HFF-Myc (cell line): ENCODE data around the gene BICRAL.
"Not testable (repeated sequence)": the region's sequence is repeated elsewhere in the genome, so short reads cannot be mapped to it uniquely, and the experiment has no call there.

Experiments used
- DNase-seq: peaks from one replicate; pipeline ENCODE4 v3.0.0-alpha.2; 2011; ENCODE audit warnings: low read depth; ENCODE audit errors: extremely low read depth
- H3K4me3 ChIP-seq: replicated peaks from 2 replicates; pipeline ENCODE4 v1.5.1; 2011; ENCODE audit warnings: low read depth, mild to moderate bottlenecking, control low read depth, low read length
- CTCF ChIP-seq: IDR thresholded peaks from 2 replicates; pipeline ENCODE4 v1.5.1; 2012; ENCODE audit warnings: mild to moderate bottlenecking, low read depth, low read length, control low read depth; ENCODE audit errors: missing control alignments

Gene BICRAL

DNA sequence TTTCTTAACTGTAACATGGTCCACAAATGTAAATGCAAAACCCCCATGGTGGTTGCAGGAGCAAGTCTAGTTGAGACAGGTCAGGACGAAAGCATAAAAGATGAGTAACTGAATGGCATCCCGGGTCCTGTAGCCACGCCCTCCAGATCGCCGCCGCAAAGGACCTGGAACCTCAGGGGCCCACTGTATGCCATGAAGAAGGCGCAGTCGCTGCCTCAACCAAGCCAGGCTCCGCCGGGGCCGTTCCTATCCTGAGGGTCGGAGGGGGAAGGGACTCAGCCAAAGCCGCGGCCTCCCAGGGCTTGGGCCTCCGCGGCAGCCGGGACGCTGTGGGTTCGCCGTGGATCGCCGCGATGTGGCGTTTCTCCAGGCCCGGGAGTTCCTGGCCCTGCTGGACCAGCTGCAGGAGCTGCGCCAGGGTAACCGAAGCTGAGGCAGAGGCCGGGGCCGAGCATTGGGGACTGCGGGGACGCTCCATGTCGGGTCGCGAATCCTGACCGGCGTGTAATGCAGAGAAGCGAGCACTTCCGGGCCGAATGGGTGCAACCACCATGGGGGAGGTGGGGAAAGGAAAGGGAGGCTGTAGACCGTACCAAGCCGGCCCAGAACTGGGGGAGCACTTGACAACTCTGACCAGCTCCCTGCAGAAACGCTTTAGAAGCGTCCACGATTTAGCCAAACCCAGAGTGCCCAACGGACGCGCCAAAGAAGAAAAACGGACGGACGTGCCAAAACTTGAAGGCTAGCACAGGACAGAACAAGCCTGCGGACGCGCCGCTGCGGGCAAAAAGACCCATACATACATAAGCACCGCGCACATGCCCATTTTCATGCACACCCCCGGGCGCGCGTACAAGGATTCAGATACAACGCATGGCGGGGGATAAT is 108.7 kb downstream of the BICRAL start:
- peak overlapping the region; percentile 59 for H3K4me3 ChIP-seq
- TF ChIP-seq CTCF = no peak
- DNase-seq = peak; percentile 95

- no peak for TF ChIP-seq CTCF
- no peak for DNase-seq
Observed at GRCh38 chr6:42891199-42891722, 109.4 kb downstream of the BICRAL start.

DNA sequence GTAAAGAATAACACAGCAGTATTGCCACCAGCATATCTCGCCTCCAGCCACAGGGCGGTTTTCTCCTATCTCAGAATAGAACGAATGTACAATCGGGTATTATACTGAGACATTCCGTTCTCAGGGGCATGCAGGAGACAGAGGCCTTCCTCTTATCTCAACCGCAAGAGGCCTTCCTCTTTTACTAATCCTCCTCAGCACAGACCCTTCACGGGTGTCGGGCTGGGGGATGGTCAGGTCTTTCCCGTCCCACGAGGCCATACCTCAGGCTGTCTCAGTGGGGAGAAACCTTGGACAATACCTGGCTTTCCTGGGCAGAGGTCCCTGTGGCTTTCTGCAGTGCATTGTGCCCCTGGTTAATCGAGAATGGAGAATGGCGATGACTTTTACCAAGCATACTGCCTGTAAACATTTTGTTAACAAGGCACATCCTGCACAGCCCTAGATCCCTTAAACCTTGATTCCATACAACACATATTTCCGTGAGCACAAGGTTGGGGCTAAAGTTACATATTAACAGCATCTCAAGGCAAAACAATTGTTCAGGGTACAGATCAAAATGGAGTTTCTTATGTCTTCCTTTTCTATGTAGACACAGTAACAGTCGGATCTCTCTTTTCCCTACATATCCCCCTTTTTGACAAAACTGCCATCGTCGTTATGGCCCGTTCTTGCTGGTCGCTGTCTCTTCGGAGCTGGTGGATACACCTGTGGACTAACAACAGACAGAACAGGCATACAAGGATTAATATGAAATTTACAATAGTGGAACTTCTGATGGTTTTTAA is 112.4 kb downstream of the BICRAL start:
- DNase-seq, H3K4me3 ChIP-seq: not testable (repeated sequence)

More at GRCh38 chr6:42891199-42891722, 109.4 kb downstream of the BICRAL start:
- H3K4me3 ChIP-seq = peak overlapping the region; percentile 59

DNA sequence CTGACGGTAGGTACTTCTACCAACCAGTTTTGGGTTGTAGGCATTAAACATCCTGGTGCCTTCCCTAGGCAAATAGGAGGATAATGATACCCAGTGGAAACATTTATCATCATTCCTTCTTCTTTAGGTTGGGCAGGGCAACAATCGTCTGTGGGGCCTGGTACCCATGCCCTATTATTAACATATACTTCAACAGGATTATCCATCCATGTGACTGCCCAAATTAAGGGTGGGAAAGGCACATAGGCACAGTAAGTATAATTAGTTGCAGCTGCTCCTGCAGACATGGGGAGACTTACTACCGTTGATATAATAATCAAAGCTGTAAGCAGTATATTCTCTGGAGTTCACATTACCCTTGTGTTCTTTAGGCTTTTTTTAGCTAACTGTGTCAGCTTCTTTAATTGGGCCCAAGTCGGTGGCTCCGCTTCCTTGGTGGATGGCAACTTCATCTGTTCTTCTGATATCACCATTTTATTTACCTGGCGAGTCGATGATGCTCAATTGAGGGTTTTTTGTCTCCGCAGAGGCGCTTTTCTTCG is 114.4 kb downstream of the BICRAL start:
- no peak overlapping the region for H3K4me3 ChIP-seq
- no peak for DNase-seq
- no peak for TF ChIP-seq CTCF

- H3K4me3 ChIP-seq = no peak overlapping the region
- DNase-seq = no peak
- TF ChIP-seq CTCF = peak; percentile 53
Observed at GRCh38 chr6:42898891-42899361, 117.1 kb downstream of the BICRAL start.

GRCh38 chr6:42899871-42900270 is 118.0 kb downstream of the BICRAL start:
- no peak overlapping the region for H3K4me3 ChIP-seq
- no peak for DNase-seq
- TF ChIP-seq CTCF = no peak
